Effector memory CD4-positive, alpha-beta T cell (primary cell): Measurements from ENCODE around the gene ZMAT3.
A peak's percentile ranks its signal among the peaks of the same experiment; 100 is the strongest.

Experiments
- DNase-seq, 3 donors: peaks; one replicate each; pipeline ENCODE4 v3.0.0-alpha.2; 2020
- H3K27ac ChIP-seq: 2 replicates; pipeline ENCODE4 v1.7.0; 2013; ENCODE audit warnings: mild to moderate bottlenecking, low read length, moderate library complexity; ENCODE audit not compliant: insufficient read depth, poor library complexity, severe bottlenecking
- H3K27me3 ChIP-seq: replicated peaks from 2 replicates; pipeline ENCODE4 v1.7.0; 2013; ENCODE audit warnings: mild to moderate bottlenecking, low read length; ENCODE audit not compliant: insufficient read depth, control insufficient read depth, poor library complexity, severe bottlenecking
- H3K36me3 ChIP-seq: 2 replicates; pipeline ENCODE4 v1.7.0; 2013; ENCODE audit warnings: mild to moderate bottlenecking, low read length, moderate library complexity; ENCODE audit not compliant: control insufficient read depth, insufficient read depth
- H3K4me1 ChIP-seq: 2 replicates; pipeline ENCODE4 v1.7.0; 2013; ENCODE audit warnings: low read length, mild to moderate bottlenecking; ENCODE audit not compliant: control insufficient read depth, insufficient read depth, poor library complexity, severe bottlenecking
- H3K4me3 ChIP-seq: 2 replicates; pipeline ENCODE4 v1.7.0; 2013; ENCODE audit warnings: low read length, low read depth, mild to moderate bottlenecking; ENCODE audit not compliant: insufficient read depth, poor library complexity, severe bottlenecking
- H3K9me3 ChIP-seq: 2 replicates; pipeline ENCODE4 v1.7.0; 2013; ENCODE audit warnings: mild to moderate bottlenecking, low read length, moderate library complexity; ENCODE audit not compliant: control insufficient read depth

The ZMAT3 gene

GRCh38 chr3:179029096-179029495 is 42.5 kb downstream of the ZMAT3 start:
- Histone ChIP-seq H3K27ac (no peak overlapping the region), H3K9me3 (no peaks in the 10 kb centered on the region), H3K27me3 (no peaks in the 10 kb centered on the region), H3K4me1 (no peaks in the 10 kb centered on the region), H3K36me3 (peaks cover 5% of the 10 kb centered on the region), H3K4me3 (no peak overlapping the region)
- no peak for DNase-seq

GRCh38 chr3:179028408-179028807 is 43.2 kb downstream of the ZMAT3 start:
- Histone ChIP-seq H3K4me3 (no peak overlapping the region), H3K27me3 (no peaks in the 10 kb centered on the region), H3K36me3 (peaks cover 5% of the 10 kb centered on the region), H3K9me3 (no peaks in the 10 kb centered on the region), H3K4me1 (no peaks in the 10 kb centered on the region), H3K27ac (no peak overlapping the region)
- no peak for DNase-seq

GRCh38 chr3:179027326-179027900 is 44.2 kb downstream of the ZMAT3 start:
- Histone ChIP-seq H3K4me1 (no peaks in the 10 kb centered on the region), H3K27ac (no peak overlapping the region), H3K27me3 (no peaks in the 10 kb centered on the region), H3K9me3 (no peaks in the 10 kb centered on the region), H3K36me3 (peaks cover 5% of the 10 kb centered on the region), H3K4me3 (no peak overlapping the region)
- no peak for DNase-seq

GRCh38 chr3:179026636-179027035 is 45.0 kb downstream of the ZMAT3 start:
- Histone ChIP-seq H3K9me3 (no peaks in the 10 kb centered on the region), H3K36me3 (peaks cover 5% of the 10 kb centered on the region), H3K27me3 (no peaks in the 10 kb centered on the region), H3K4me3 (no peak overlapping the region), H3K4me1 (no peaks in the 10 kb centered on the region), H3K27ac (no peak overlapping the region)
- no peak for DNase-seq

- no peak overlapping the region for H3K27ac ChIP-seq
- peaks cover 5% of the 10 kb centered on the region for H3K36me3 ChIP-seq
- no peaks in the 10 kb centered on the region for H3K9me3 ChIP-seq
- H3K4me3 ChIP-seq: no peak overlapping the region
- H3K4me1 ChIP-seq: no peaks in the 10 kb centered on the region
- no peak for DNase-seq
- H3K27me3 ChIP-seq: no peaks in the 10 kb centered on the region
Measured at GRCh38 chr3:179021119-179021903, 50.3 kb downstream of the ZMAT3 start.

- Histone ChIP-seq H3K27ac (no peak overlapping the region), H3K4me3 (no peak overlapping the region), H3K36me3 (peaks cover 4% of the 10 kb centered on the region), H3K9me3 (no peaks in the 10 kb centered on the region), H3K4me1 (no peaks in the 10 kb centered on the region), H3K27me3 (no peaks in the 10 kb centered on the region)
- no peak for DNase-seq
Measured at GRCh38 chr3:179020112-179020511, 51.5 kb downstream of the ZMAT3 start.

GRCh38 chr3:179018808-179019207 is 52.8 kb downstream of the ZMAT3 start:
- Histone ChIP-seq H3K4me3 (no peak overlapping the region), H3K4me1 (no peaks in the 10 kb centered on the region), H3K27me3 (no peaks in the 10 kb centered on the region), H3K36me3 (no peaks in the 10 kb centered on the region), H3K27ac (no peak overlapping the region), H3K9me3 (no peaks in the 10 kb centered on the region)
- DNase-seq: no peak

GRCh38 chr3:179016979-179017670 is 54.5 kb downstream of the ZMAT3 start:
- Histone ChIP-seq H3K27ac (no peak overlapping the region), H3K36me3 (no peaks in the 10 kb centered on the region), H3K9me3 (no peaks in the 10 kb centered on the region), H3K27me3 (no peaks in the 10 kb centered on the region), H3K4me1 (no peaks in the 10 kb centered on the region), H3K4me3 (no peak overlapping the region)
- DNase-seq: no peak

GRCh38 chr3:179015551-179016020 is 56.0 kb downstream of the ZMAT3 start:
- Histone ChIP-seq H3K36me3 (no peaks in the 10 kb centered on the region), H3K4me3 (no peak overlapping the region), H3K27ac (no peak overlapping the region), H3K9me3 (no peaks in the 10 kb centered on the region), H3K27me3 (no peaks in the 10 kb centered on the region), H3K4me1 (no peaks in the 10 kb centered on the region)
- peak in 2 of 3 donors; percentile 9 to 42 for DNase-seq

GRCh38 chr3:179005706-179006105 is 65.9 kb downstream of the ZMAT3 start:
- Histone ChIP-seq H3K27me3 (no peaks in the 10 kb centered on the region), H3K4me3 (no peak overlapping the region), H3K9me3 (no peaks in the 10 kb centered on the region), H3K27ac (no peak overlapping the region), H3K36me3 (no peaks in the 10 kb centered on the region), H3K4me1 (no peaks in the 10 kb centered on the region)
- DNase-seq: no peak
